ENCODE results near the gene DPYD. TPM values are rescaled to one million over a fixed set of nuclear protein-coding genes. Genes with fewer than 3 reads are reported as not detected.

The DPYD gene
- total RNA-seq, 1 donor = 81.9 TPM

DNA sequence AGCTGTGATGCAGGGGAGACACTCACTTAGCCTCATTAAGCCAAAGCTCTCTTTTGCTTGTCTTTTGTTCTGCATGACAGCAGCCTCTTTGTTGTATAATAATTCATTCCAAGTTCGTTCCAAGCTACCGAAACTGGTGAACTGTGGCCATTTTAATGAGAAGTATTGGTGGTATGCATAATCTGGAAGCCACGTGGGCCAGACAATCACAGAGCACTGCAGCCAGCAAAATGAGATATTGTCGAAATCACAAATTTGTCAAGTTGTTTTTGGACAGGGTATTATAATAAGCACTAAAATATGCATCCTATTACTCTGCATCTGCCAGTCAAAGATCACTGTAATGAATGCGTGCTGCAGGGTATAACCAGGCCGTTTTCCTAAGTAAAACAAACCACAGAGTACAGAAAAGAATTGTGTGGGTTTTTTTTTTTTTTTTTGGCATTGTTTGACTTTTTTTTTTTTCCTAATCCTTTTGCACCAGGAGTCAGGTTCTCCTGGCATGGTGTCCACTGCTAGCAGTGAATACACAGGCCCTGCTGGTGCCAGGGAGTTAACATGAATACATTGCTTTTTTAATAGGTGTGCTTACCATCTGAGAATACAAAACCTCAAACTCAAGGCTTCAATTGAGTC is 775.4 kb downstream of the DPYD start:
- H3K4me3 ChIP-seq (ENCODE audit: low read depth, low read length) = no peak overlapping the region
- TF ChIP-seq, protein P1, sequence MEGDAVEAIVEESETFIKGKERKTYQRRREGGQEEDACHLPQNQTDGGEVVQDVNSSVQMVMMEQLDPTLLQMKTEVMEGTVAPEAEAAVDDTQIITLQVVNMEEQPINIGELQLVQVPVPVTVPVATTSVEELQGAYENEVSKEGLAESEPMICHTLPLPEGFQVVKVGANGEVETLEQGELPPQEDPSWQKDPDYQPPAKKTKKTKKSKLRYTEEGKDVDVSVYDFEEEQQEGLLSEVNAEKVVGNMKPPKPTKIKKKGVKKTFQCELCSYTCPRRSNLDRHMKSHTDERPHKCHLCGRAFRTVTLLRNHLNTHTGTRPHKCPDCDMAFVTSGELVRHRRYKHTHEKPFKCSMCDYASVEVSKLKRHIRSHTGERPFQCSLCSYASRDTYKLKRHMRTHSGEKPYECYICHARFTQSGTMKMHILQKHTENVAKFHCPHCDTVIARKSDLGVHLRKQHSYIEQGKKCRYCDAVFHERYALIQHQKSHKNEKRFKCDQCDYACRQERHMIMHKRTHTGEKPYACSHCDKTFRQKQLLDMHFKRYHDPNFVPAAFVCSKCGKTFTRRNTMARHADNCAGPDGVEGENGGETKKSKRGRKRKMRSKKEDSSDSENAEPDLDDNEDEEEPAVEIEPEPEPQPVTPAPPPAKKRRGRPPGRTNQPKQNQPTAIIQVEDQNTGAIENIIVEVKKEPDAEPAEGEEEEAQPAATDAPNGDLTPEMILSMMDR (IDR thresholded peaks at IDR 0.05; ENCODE audit: insufficient read depth, low read length) = no peak
- peak; percentile 97 for DNase-seq (ENCODE audit: low read depth)

- TF ChIP-seq, protein P1 (IDR thresholded peaks at IDR 0.05; ENCODE audit: insufficient read depth, low read length) = no peak
- H3K4me3 ChIP-seq (ENCODE audit: low read depth, low read length) = no peak overlapping the region
- peak; percentile 77 for DNase-seq (ENCODE audit: low read depth)
These were observed 776.3 kb downstream of the DPYD start for GRCh38 chr1:97144527-97144926.

DNA sequence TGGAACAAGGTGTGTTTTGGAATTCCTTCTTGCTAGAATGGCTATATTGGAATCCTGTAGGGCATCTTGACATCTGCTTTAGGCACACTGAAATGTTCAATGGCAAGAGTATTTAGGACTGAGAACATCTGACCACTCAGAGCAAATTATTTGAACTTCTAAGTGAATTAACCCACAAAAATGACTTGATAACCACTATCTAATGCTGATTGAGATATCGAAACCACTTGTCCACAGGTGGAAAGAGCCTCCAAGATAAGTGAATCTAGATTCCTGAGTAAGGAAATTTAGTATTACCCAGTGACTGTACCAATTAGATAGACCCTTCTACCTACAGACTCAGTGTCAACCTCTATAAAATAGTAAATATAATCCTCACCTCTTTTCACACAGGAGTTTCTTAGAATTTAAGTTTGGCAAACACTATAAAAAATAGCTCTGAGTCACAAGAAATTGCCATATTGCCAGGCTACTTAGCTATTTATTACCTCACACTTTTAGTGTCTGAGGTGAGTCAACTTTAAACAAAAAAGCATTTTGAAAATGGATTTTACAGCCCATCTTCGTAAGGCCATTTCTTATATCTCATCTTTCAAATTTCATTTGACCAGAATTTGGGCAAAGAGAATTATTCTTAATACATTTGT is 777.5 kb downstream of the DPYD start:
- TF ChIP-seq, protein P1 (IDR thresholded peaks at IDR 0.05; ENCODE audit: insufficient read depth, low read length) = no peak
- DNase-seq (ENCODE audit: low read depth) = peak; percentile 68
- no peak overlapping the region for H3K4me3 ChIP-seq (ENCODE audit: low read depth, low read length)

DNA sequence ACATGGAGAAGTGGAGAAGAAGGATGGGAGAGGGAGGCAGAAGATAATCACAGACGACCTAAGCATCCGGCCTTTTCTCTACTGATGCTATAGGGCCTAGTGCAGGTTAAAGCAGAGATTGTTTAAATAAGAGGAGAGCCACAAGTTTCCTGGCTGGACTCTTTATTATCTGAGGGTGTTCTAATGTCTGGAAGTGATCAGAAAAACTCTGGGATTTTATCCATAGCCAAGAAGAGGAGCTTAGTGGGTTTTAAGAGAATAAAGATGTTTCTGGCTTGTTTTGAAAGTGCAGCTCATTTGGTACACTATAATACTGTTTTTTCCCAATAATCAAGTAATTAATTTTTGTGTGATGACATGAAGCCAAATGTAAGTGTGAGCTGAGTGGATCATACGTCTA is 780.2 kb downstream of the DPYD start:
- TF ChIP-seq, protein P1 (IDR thresholded peaks at IDR 0.05; ENCODE audit: insufficient read depth, low read length) = no peak
- no peak for DNase-seq (ENCODE audit: low read depth)
- no peak overlapping the region for H3K4me3 ChIP-seq (ENCODE audit: low read depth, low read length)

DNA sequence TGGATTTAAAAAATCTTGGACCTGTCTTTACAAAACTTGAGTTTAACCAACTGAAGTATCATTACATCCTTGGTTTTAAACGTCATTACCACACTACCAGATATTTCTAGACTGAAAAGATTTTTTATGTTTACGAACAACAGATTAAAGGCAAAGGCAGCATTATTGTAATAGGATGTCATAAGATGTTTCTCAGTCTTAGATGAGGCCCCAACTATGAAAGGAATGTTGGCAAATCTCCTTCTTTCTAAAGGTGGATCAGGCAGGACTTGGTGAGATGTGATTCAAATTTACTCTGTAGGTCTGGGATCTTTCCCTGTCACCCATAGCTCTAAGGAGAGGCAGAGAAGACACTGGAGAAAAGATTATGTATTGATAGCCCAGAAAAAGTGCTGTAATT is 781.3 kb downstream of the DPYD start:
- H3K4me3 ChIP-seq (ENCODE audit: low read depth, low read length) = no peak overlapping the region
- peak; percentile 63 for DNase-seq (ENCODE audit: low read depth)
- TF ChIP-seq, protein P1 (IDR thresholded peaks at IDR 0.05; ENCODE audit: insufficient read depth, low read length) = no peak

GRCh38 chr1:97138515-97139032 is 782.3 kb downstream of the DPYD start:
- DNase-seq (ENCODE audit: low read depth) = peak; percentile 7
- no peak overlapping the region for H3K4me3 ChIP-seq (ENCODE audit: low read depth, low read length)
- TF ChIP-seq, protein P1 (IDR thresholded peaks at IDR 0.05; ENCODE audit: insufficient read depth, low read length) = no peak
